Cardiac muscle cell (in vitro differentiated cells and primary cell): ENCODE measurements around the gene GMPPB. TPM values are rescaled to one million over a fixed set of nuclear protein-coding genes. Genes with fewer than 3 reads are reported as not detected.

Source experiments
- DNase-seq, 2 donors: peaks; one replicate each; pipeline versions ENCODE4 v3.0.0 to v3.0.0-alpha.2; 2010 to 2017; ENCODE audit warnings: low read depth in 1 of 2, low spot score in 1 of 2
- H3K27ac ChIP-seq: fragments of 200-600 bp; sonication (generic); 2 replicates; pipeline ENCODE4 v1.5.1; 2016
- H3K27me3 ChIP-seq: fragments of 200-600 bp; sonication (generic); 2 replicates; pipeline ENCODE4 v1.6.0; 2016; ENCODE audit warnings: control low read depth
- H3K36me3 ChIP-seq: fragments of 200-600 bp; sonication (generic); 2 replicates; pipeline ENCODE4 v1.5.1; 2016; ENCODE audit warnings: control low read depth
- H3K4me1 ChIP-seq: fragments of 200-600 bp; sonication (generic); 2 replicates; pipeline ENCODE4 v1.8.1; 2017; ENCODE audit warnings: low read depth, mild to moderate bottlenecking, mixed run types
- H3K4me3 ChIP-seq: fragments of 200-600 bp; sonication (generic); 2 replicates; pipeline ENCODE4 v1.5.1; 2016; ENCODE audit warnings: mild to moderate bottlenecking
- H3K9me3 ChIP-seq: fragments of 200-600 bp; sonication (generic); 2 replicates; pipeline ENCODE4 v1.5.1; 2017; ENCODE audit warnings: low read depth, mild to moderate bottlenecking, control low read depth
- polyA plus RNA-seq: library from polyadenylated mRNA; unstranded; fragments of >200 nt; fragmentation: Nextera tagmentation; extraction: Ambion mirVana; gene quantifications from 2 replicates; pipeline ENCODE4 v1.2.1, GENCODE V29; 2016
- total RNA-seq: library from RNA; depleted of rRNA; stranded (reverse); fragments of >200 nt; gene quantifications from 2 replicates; pipeline ENCODE4 v1.2.3, GENCODE V29; 2016
- TF ChIP-seq, protein P1 (sequence below): IDR thresholded peaks from 2 replicates; pipeline ENCODE4 v1.5.1; 2012; ENCODE audit warnings: low read depth, mild to moderate bottlenecking, low read length

GMPPB gene
- total and polyA plus RNA-seq, 2 experiments from 2014 or later = 27.6 to 29.3 TPM

DNA sequence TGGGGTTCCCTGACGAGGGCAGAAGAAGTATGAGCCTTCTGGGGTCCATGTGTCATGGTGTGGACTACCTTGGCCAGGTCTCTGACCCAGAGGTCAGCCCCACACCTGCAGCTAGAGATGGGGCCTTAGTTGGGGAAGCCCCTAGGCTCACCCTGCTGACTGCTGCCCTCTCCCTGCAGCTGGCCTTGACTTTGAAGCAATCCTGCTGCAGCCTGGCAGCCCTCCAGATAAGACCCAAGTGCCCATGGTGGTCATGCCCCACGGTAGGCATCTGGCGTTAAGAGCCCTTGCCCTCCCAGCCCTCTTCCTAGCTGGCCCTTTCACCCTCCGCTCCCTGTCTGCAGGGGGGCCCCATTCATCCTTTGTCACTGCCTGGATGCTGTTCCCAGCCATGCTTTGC, 42.2 kb downstream of the GMPPB start:
- Histone ChIP-seq H3K4me1 (no peaks in the 10 kb centered on the region), H3K27me3 (no peaks in the 10 kb centered on the region), H3K9me3 (no peaks in the 10 kb centered on the region), H3K36me3 (peaks cover 45% of the 10 kb centered on the region), H3K27ac (no peak overlapping the region), H3K4me3 (no peak overlapping the region)
- TF ChIP-seq, protein P1, sequence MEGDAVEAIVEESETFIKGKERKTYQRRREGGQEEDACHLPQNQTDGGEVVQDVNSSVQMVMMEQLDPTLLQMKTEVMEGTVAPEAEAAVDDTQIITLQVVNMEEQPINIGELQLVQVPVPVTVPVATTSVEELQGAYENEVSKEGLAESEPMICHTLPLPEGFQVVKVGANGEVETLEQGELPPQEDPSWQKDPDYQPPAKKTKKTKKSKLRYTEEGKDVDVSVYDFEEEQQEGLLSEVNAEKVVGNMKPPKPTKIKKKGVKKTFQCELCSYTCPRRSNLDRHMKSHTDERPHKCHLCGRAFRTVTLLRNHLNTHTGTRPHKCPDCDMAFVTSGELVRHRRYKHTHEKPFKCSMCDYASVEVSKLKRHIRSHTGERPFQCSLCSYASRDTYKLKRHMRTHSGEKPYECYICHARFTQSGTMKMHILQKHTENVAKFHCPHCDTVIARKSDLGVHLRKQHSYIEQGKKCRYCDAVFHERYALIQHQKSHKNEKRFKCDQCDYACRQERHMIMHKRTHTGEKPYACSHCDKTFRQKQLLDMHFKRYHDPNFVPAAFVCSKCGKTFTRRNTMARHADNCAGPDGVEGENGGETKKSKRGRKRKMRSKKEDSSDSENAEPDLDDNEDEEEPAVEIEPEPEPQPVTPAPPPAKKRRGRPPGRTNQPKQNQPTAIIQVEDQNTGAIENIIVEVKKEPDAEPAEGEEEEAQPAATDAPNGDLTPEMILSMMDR = no peak
- no peak for DNase-seq

DNA sequence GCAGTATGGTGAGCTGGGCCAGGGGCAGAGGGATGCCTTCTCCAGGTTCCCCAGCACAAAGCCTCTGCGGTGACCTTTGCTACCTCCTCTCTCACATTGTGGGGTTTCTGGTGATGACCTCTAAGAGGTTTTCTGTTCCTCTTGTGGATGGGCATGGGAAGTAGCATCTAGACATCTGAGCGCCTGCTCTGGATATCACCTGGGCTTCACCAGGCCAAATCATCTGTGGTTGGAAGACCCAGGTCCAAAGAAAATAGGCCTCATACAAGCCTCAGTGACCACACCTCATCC, 42.6 kb downstream of the GMPPB start:
- TF ChIP-seq, protein P1 = no peak
- DNase-seq = no peak
- Histone ChIP-seq H3K4me3 (no peak overlapping the region), H3K9me3 (no peaks in the 10 kb centered on the region), H3K27me3 (no peaks in the 10 kb centered on the region), H3K36me3 (peaks cover 46% of the 10 kb centered on the region), H3K27ac (no peak overlapping the region), H3K4me1 (no peaks in the 10 kb centered on the region)

DNA sequence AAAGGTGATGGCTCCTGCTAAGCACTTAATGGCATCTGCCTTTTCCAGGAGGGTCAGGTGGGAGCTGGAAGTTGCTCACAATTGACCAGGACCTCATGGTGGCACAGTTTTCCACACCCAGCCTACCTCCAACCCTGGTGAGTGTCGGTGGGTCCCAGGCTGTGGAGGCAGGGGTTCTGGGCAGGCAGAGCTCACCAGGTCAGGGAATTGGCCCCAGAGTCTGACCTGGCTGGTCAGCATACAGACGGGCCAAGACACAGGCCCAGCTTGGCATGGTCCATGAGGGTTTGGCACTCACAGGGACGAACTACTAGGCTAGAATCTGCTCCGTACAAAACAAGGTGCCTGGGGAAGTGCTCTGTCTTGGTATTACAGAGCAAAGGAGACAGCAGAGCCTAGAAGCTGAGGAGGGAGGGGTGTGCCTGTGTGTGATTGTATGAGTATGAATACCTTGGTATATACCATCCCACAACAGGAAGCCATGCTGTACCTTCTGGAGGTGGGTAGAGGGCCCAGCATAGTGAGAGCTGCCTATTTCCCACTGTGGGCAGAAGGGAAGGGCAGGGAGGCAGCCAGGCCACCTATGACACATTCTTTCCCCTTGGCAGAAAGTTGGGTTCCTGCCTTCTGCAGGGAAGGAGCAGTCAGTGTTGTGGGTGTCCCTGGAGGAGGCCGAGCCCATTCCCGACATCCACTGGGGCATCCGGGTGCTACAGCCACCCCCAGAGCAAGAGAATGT, 43.1 kb downstream of the GMPPB start:
- no peak for DNase-seq
- no peaks in the 10 kb centered on the region for H3K27me3 ChIP-seq
- no peaks in the 10 kb centered on the region for H3K9me3 ChIP-seq
- TF ChIP-seq, protein P1 = no peak
- no peak overlapping the region for H3K4me3 ChIP-seq
- peaks cover 46% of the 10 kb centered on the region for H3K36me3 ChIP-seq
- no peaks in the 10 kb centered on the region for H3K4me1 ChIP-seq
- no peak overlapping the region for H3K27ac ChIP-seq

DNA sequence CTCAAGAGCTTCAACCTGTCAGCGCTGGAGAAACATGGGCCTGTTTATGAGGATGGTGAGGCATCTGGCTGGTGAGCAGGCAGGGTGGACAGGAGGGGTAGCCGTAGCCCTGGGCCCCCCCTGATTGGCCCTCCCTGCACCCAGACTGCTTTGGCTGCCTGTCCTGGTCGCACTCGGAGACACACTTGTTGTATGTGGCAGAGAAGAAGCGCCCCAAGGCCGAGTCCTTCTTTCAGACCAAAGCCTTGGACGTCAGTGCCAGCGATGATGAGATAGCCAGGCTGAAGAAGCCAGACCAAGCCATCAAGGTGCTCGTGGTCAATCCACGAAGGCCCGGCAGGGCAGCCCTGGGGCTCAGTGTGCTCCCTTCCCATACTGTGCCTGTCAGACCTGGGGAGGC, 47.8 kb downstream of the GMPPB start:
- Histone ChIP-seq H3K4me1 (peaks cover 11% of the 10 kb centered on the region), H3K36me3 (peaks cover 21% of the 10 kb centered on the region)
- no peak for DNase-seq

DNA sequence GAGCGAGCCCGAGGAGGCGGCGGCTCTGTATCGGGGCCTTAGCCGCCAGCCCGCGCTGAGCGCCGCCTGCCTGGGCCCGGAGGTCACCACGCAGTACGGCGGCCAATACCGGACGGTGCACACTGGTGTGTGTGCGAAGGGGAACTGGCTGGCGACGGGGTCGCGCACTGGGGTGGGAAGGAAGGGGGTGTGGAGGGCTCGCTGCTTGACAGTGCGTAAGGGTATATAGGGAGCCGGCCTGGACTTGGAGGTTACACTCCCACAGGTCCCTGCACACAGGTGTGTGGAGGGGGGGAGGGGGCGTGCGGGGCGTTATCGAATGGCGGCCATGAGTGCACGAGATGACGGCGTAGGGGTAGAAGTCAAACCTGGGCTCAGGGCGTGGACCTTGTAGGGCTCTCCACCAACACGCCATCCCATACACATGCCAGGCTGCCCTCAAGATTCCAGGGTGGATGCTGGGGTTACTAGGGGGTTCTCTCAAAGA, 49.2 kb downstream of the GMPPB start:
- Histone ChIP-seq H3K4me1 (peaks cover 11% of the 10 kb centered on the region), H3K9me3 (no peaks in the 10 kb centered on the region), H3K36me3 (peaks cover 14% of the 10 kb centered on the region), H3K4me3 (peak overlapping the region; percentile 63), H3K27me3 (no peaks in the 10 kb centered on the region), H3K27ac (peak overlapping the region; percentile 96)
- TF ChIP-seq, protein P1 = no peak
- peak in 1 of 2 donors; percentile 25 for DNase-seq

More for the DNA sequence above, 47.8 kb downstream of the GMPPB start:
- Histone ChIP-seq H3K27ac (no peak overlapping the region), H3K4me3 (no peak overlapping the region), H3K27me3 (no peaks in the 10 kb centered on the region), H3K9me3 (no peaks in the 10 kb centered on the region)
- TF ChIP-seq, protein P1 = no peak
